Measurements from ENCODE around the gene NME9.

NME9 gene

DNA sequence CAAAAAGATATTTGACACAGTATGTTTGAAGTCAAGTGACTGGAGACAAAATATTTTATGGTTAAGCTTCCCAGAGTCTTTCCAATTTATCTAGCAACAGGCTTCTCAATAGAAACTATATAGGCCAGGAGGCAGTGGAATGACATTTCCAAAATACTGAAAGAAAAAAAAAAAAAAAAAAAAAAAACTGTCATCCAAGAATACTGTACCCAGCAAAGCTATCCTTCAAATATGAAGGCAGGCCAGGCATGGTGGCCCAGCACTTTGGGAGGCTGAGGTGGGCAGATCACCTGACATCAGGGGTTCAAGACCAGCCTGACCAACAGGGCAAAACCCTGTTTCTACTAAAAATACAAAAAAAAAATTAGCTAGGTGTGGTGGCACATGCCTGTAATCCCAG, 20.9 kb downstream of the NME9 start:
- Histone ChIP-seq H3K4me3 (replicated peaks; ENCODE audit: insufficient read depth, low read length) (no peak overlapping the region), H3K27me3 (ENCODE audit: insufficient read depth, poor library complexity, severe bottlenecking) (peaks cover 2% of the 10 kb centered on the region), H3K27ac (replicated peaks) (no peak overlapping the region)
- no peak for DNase-seq (ENCODE audit: low read depth in 1 of 2, low spot score in 1 of 2)
- TF ChIP-seq POLR2AphosphoS5 (IDR thresholded peaks at IDR 0.05; ENCODE audit: low read depth) = no peak
- no peak for TF ChIP-seq SPI1 (IDR thresholded peaks at IDR 0.05; ENCODE audit: borderline replicate concordance, low read depth)
- TF ChIP-seq GABPA (IDR thresholded peaks at IDR 0.05; ENCODE audit: low read depth) = no peak
- TF ChIP-seq, protein P1, sequence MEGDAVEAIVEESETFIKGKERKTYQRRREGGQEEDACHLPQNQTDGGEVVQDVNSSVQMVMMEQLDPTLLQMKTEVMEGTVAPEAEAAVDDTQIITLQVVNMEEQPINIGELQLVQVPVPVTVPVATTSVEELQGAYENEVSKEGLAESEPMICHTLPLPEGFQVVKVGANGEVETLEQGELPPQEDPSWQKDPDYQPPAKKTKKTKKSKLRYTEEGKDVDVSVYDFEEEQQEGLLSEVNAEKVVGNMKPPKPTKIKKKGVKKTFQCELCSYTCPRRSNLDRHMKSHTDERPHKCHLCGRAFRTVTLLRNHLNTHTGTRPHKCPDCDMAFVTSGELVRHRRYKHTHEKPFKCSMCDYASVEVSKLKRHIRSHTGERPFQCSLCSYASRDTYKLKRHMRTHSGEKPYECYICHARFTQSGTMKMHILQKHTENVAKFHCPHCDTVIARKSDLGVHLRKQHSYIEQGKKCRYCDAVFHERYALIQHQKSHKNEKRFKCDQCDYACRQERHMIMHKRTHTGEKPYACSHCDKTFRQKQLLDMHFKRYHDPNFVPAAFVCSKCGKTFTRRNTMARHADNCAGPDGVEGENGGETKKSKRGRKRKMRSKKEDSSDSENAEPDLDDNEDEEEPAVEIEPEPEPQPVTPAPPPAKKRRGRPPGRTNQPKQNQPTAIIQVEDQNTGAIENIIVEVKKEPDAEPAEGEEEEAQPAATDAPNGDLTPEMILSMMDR (IDR thresholded peaks at IDR 0.05; ENCODE audit: insufficient read depth, low read length) = no peak
- TF ChIP-seq, protein P2, sequence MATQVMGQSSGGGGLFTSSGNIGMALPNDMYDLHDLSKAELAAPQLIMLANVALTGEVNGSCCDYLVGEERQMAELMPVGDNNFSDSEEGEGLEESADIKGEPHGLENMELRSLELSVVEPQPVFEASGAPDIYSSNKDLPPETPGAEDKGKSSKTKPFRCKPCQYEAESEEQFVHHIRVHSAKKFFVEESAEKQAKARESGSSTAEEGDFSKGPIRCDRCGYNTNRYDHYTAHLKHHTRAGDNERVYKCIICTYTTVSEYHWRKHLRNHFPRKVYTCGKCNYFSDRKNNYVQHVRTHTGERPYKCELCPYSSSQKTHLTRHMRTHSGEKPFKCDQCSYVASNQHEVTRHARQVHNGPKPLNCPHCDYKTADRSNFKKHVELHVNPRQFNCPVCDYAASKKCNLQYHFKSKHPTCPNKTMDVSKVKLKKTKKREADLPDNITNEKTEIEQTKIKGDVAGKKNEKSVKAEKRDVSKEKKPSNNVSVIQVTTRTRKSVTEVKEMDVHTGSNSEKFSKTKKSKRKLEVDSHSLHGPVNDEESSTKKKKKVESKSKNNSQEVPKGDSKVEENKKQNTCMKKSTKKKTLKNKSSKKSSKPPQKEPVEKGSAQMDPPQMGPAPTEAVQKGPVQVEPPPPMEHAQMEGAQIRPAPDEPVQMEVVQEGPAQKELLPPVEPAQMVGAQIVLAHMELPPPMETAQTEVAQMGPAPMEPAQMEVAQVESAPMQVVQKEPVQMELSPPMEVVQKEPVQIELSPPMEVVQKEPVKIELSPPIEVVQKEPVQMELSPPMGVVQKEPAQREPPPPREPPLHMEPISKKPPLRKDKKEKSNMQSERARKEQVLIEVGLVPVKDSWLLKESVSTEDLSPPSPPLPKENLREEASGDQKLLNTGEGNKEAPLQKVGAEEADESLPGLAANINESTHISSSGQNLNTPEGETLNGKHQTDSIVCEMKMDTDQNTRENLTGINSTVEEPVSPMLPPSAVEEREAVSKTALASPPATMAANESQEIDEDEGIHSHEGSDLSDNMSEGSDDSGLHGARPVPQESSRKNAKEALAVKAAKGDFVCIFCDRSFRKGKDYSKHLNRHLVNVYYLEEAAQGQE (IDR thresholded peaks at IDR 0.05; ENCODE audit: insufficient replicate concordance, low read depth) = no peak

DNA sequence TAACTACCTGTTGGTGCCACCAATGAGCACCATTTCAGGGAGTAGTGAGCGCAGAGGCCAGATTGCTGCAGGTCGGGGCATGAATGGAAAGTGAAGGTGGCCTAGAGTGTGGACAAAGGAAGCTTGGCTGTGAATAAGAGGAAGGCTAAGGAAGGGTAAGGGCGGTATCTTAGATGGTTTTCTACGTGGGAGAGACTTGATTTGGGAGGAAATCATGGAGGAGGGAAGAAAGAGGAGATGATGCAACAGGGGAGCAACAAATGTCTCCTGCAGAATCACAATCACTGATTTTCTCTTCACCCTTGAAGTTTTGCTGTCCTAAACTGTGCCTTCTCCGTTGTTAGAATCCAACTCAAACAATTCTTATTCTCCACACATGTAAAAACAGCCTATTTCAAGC, 21.8 kb downstream of the NME9 start:
- no peak for DNase-seq (ENCODE audit: low read depth in 1 of 2, low spot score in 1 of 2)
- no peak overlapping the region for H3K4me3 ChIP-seq (replicated peaks; ENCODE audit: insufficient read depth, low read length)
- TF ChIP-seq, protein P2 (IDR thresholded peaks at IDR 0.05; ENCODE audit: insufficient replicate concordance, low read depth) = no peak
- no peak for TF ChIP-seq POLR2AphosphoS5 (IDR thresholded peaks at IDR 0.05; ENCODE audit: low read depth)
- no peak for TF ChIP-seq SPI1 (IDR thresholded peaks at IDR 0.05; ENCODE audit: borderline replicate concordance, low read depth)
- TF ChIP-seq, protein P1 (IDR thresholded peaks at IDR 0.05; ENCODE audit: insufficient read depth, low read length) = no peak
- no peak for TF ChIP-seq GABPA (IDR thresholded peaks at IDR 0.05; ENCODE audit: low read depth)
- H3K27me3 ChIP-seq (ENCODE audit: insufficient read depth, poor library complexity, severe bottlenecking) = peaks cover 2% of the 10 kb centered on the region
- H3K27ac ChIP-seq (replicated peaks) = no peak overlapping the region

- Histone ChIP-seq H3K4me3 (replicated peaks; ENCODE audit: insufficient read depth, low read length) (no peak overlapping the region), H3K27me3 (ENCODE audit: insufficient read depth, poor library complexity, severe bottlenecking) (no peaks in the 10 kb centered on the region), H3K27ac (replicated peaks) (no peak overlapping the region)
- no peak for TF ChIP-seq GABPA (IDR thresholded peaks at IDR 0.05; ENCODE audit: low read depth)
- TF ChIP-seq, protein P1 (IDR thresholded peaks at IDR 0.05; ENCODE audit: insufficient read depth, low read length) = no peak
- DNase-seq (ENCODE audit: low read depth in 1 of 2, low spot score in 1 of 2) = no peak
These were observed 26.2 kb downstream of the NME9 start for GRCh38 chr3:138303474-138303873.

- Histone ChIP-seq H3K27me3 (ENCODE audit: insufficient read depth, poor library complexity, severe bottlenecking) (no peaks in the 10 kb centered on the region), H3K4me3 (replicated peaks; ENCODE audit: insufficient read depth, low read length) (no peak overlapping the region), H3K27ac (replicated peaks) (no peak overlapping the region)
- no peak for TF ChIP-seq SPI1 (IDR thresholded peaks at IDR 0.05; ENCODE audit: borderline replicate concordance, low read depth)
- TF ChIP-seq POLR2AphosphoS5 (IDR thresholded peaks at IDR 0.05; ENCODE audit: low read depth) = no peak
- TF ChIP-seq GABPA (IDR thresholded peaks at IDR 0.05; ENCODE audit: low read depth) = no peak
- TF ChIP-seq, protein P1 (IDR thresholded peaks at IDR 0.05; ENCODE audit: insufficient read depth, low read length) = no peak
- TF ChIP-seq, protein P2 (IDR thresholded peaks at IDR 0.05; ENCODE audit: insufficient replicate concordance, low read depth) = no peak
- DNase-seq (ENCODE audit: low read depth in 1 of 2, low spot score in 1 of 2) = no peak
These were observed 29.0 kb downstream of the NME9 start for GRCh38 chr3:138300647-138301046.

Data from HL-60 (cell line).